ENCODE measurements around the gene PSMD6.

DNA sequence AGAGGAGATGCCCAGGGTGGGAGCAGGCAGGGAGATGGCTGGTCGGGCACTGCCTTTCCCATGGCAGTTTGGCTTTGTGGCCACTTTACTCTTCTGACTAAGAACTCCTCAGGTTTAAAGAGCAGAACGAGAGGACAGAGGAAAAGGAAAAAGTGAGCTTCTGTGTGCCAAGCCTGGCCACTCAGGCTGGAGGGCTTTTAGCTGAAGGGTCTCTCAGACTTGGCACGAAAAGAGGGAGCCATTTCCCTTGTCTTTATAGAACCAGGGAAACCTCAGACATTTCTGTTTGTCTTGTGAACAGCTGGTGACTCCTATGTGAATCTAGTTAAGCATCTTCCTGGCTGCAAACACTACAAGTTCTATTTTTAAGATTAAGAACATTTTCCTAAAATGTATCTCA lies 23.3 kb upstream of the PSMD6 start:
- TF ChIP-seq, protein P1, sequence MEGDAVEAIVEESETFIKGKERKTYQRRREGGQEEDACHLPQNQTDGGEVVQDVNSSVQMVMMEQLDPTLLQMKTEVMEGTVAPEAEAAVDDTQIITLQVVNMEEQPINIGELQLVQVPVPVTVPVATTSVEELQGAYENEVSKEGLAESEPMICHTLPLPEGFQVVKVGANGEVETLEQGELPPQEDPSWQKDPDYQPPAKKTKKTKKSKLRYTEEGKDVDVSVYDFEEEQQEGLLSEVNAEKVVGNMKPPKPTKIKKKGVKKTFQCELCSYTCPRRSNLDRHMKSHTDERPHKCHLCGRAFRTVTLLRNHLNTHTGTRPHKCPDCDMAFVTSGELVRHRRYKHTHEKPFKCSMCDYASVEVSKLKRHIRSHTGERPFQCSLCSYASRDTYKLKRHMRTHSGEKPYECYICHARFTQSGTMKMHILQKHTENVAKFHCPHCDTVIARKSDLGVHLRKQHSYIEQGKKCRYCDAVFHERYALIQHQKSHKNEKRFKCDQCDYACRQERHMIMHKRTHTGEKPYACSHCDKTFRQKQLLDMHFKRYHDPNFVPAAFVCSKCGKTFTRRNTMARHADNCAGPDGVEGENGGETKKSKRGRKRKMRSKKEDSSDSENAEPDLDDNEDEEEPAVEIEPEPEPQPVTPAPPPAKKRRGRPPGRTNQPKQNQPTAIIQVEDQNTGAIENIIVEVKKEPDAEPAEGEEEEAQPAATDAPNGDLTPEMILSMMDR (IDR thresholded peaks at IDR 0.05): no peak
- no peak for TF ChIP-seq POLR2A (IDR thresholded peaks at IDR 0.05)
- TF ChIP-seq EP300 (IDR thresholded peaks at IDR 0.05): no peak
